GM23338 (cell line): ENCODE measurements around the gene KCNT1. TPM values are rescaled to one million over a fixed set of nuclear protein-coding genes. Genes with fewer than 3 reads are reported as not detected.

Experiments
- ATAC-seq: fragments of 200-7000 bp; cut with Tn5 transposase; 3 replicates; pipeline ENCODE4 v1.9.1; 2020
- DNase-seq: peaks from one replicate; pipeline ENCODE4 v3.0.0-alpha.2; 2015; ENCODE audit warnings: low spot score
- H2AFZ ChIP-seq: fragments of 200-600 bp; sonication (generic); 2 replicates; pipeline ENCODE4 v1.8.0; 2016; ENCODE audit warnings: antibody characterized with exemption, mild to moderate bottlenecking, moderate library complexity
- H3F3A ChIP-seq: fragments of 200-600 bp; sonication (generic); replicated peaks from 2 replicates; pipeline ENCODE4 v1.8.0; 2017; ENCODE audit warnings: antibody characterized with exemption, mixed run types, low read depth
- H3K27ac ChIP-seq: fragments of 200-600 bp; sonication (generic); 2 replicates; pipeline ENCODE4 v1.6.1; 2016; ENCODE audit warnings: low read depth
- H3K27me3 ChIP-seq: fragments of 200-600 bp; sonication (generic); 2 replicates; pipeline ENCODE4 v1.8.0; 2016; ENCODE audit warnings: mild to moderate bottlenecking, mixed run types, moderate library complexity; ENCODE audit not compliant: insufficient read depth
- H3K36me3 ChIP-seq: fragments of 200-600 bp; sonication (generic); 2 replicates; pipeline ENCODE4 v1.8.0; 2016; ENCODE audit warnings: mild to moderate bottlenecking; ENCODE audit not compliant: insufficient read depth
- H3K4me1 ChIP-seq: fragments of 200-600 bp; sonication (generic); 2 replicates; pipeline ENCODE4 v1.8.0; 2016; ENCODE audit warnings: mild to moderate bottlenecking, moderate library complexity; ENCODE audit not compliant: insufficient read depth
- H3K4me2 ChIP-seq: fragments of 200-600 bp; sonication (generic); 2 replicates; pipeline ENCODE4 v1.7.1; 2017; ENCODE audit warnings: mixed run types
- H3K4me3 ChIP-seq: fragments of 200-600 bp; sonication (generic); 2 replicates; pipeline ENCODE4 v1.6.1; 2016; ENCODE audit warnings: mixed run types
- H3K79me2 ChIP-seq: fragments of 200-600 bp; sonication (generic); replicated peaks from 2 replicates; pipeline ENCODE4 v1.8.0; 2017; ENCODE audit warnings: mild to moderate bottlenecking; ENCODE audit not compliant: insufficient read depth
- H3K9me2 ChIP-seq: fragments of 200-600 bp; sonication (generic); 2 replicates; pipeline ENCODE4 v1.8.0; 2017; ENCODE audit not compliant: insufficient read depth
- H4K20me1 ChIP-seq: fragments of 200-600 bp; sonication (generic); replicated peaks from 2 replicates; pipeline ENCODE4 v1.8.0; 2017; ENCODE audit warnings: mild to moderate bottlenecking; ENCODE audit not compliant: insufficient read depth
- H3K27ac Mint-ChIP-seq: 2 replicates; pipeline ENCODE4 v1.8.0; 2020; ENCODE audit warnings: inconsistent platforms, mild to moderate bottlenecking, moderate library complexity, mixed read lengths
- H3K27me3 Mint-ChIP-seq: 3 replicates; pipeline ENCODE4 v1.8.0; 2022; ENCODE audit warnings: low read depth, mild to moderate bottlenecking, moderate library complexity, mixed read lengths, inconsistent platforms; ENCODE audit not compliant: insufficient read depth, poor library complexity
- H3K36me3 Mint-ChIP-seq: 3 replicates; pipeline ENCODE4 v1.8.0; 2021; ENCODE audit warnings: low read depth, mild to moderate bottlenecking, inconsistent platforms, moderate library complexity, mixed read lengths
- H3K4me1 Mint-ChIP-seq: 3 replicates; pipeline ENCODE4 v1.8.0; 2020; ENCODE audit warnings: mild to moderate bottlenecking, inconsistent platforms, mixed read lengths
- H3K4me3 Mint-ChIP-seq: 3 replicates; pipeline ENCODE4 v1.8.0; 2021; ENCODE audit warnings: moderate library complexity, mild to moderate bottlenecking, inconsistent platforms, mixed read lengths
- H3K9me3 Mint-ChIP-seq: 3 replicates; pipeline ENCODE4 v1.8.0; 2020; ENCODE audit warnings: moderate library complexity, mild to moderate bottlenecking, inconsistent platforms, mixed read lengths
- CREB1 ChIP-seq: fragments of 250-450 bp; sonication (Bioruptor Pico); IDR thresholded peaks from 2 replicates; pipeline ENCODE4 v1.5.0; 2020; ENCODE audit warnings: low read depth, mild to moderate bottlenecking, moderate library complexity
- ZNF331 ChIP-seq: fragments of 250-450 bp; sonication (Bioruptor Pico); IDR thresholded peaks from 2 replicates; pipeline ENCODE4 v1.5.0; 2020; ENCODE audit warnings: low read depth, mild to moderate bottlenecking, moderate library complexity
- ZNF462 ChIP-seq: fragments of 250-450 bp; sonication (Bioruptor Pico); IDR thresholded peaks from 2 replicates; pipeline ENCODE4 v1.5.0; 2020; ENCODE audit warnings: mild to moderate bottlenecking, moderate library complexity
- polyA plus RNA-seq: library from polyadenylated mRNA; unstranded; fragments of >200 nt; fragmentation: Nextera tagmentation; extraction: Ambion mirVana; gene quantifications from 2 replicates; pipeline ENCODE4 v1.2.1, GENCODE V29; 2016
- total RNA-seq: library from RNA; depleted of rRNA; stranded (reverse); fragments of >200 nt; shearing (Covaris generic); gene quantifications from 2 replicates; pipeline ENCODE4 v1.2.3, GENCODE V29; 2014

The KCNT1 gene
- total and polyA plus RNA-seq, 2 experiments from 2014 or later, result 0.05 to 0.28 TPM

GRCh38 chr9:135664266-135664665 is 37.7 kb upstream of the KCNT1 start (continued):
- no peak for TF ChIP-seq ZNF462

DNA sequence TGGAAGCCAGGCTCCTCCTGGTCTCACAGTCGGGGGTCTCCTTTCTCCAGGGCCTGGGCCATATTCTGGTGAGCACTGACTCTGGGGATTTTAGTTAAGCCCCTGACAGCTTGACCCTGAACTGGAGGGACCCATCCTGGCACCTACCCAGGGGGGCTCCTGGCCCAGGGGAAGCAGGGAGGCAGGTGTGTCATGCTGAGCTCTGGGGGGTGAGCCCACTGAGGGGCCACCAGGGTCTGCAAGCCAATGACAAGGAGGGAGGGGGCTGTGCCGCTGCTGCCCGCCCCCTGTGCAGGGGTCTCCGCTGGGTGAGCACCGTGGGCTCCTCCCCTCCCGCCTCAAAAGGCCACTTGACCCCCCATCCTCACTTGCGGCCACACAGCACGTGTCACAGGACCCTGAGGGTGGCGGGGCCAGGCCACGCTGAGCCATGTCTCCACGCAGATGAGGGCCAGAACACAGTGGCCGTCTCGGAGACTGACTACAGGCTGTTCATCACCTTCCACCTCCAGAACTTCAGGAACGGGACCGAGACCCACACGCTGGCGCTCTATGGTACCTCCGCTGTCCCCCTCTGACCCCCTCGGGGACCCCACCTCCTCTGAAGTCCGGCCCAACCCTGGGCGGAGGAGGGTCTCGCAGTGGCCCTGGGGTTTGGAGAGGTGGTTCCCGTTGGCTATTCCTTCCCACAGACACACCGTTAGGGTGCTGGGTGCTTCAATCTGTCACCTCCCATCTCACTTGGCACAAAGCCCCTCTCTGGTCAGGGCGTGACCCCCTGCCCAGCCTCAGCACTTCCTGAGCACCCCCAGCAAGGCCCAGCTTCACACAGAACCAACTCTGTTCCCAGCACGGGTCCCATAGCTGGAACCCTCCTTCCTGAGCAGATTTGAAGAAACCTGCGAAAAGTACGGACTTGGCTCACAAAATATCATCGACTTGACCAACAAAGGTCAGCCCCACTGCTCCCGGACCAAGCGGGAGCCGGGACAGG is 36.9 kb upstream of the KCNT1 start:
- TF ChIP-seq ZNF331 (CRISPR knock-in tag), result no peak
- no peak for TF ChIP-seq CREB1 (CRISPR knock-in tag)
- DNase-seq (no peak), ATAC-seq (no peak)
- no peak overlapping the region for H3K4me3 Mint-ChIP-seq
- no peaks in the 10 kb centered on the region for H3F3A ChIP-seq
- no peaks in the 10 kb centered on the region for H3K27me3 ChIP-seq
- H3K36me3 Mint-ChIP-seq, result peaks cover 8% of the 10 kb centered on the region
- peaks cover 2% of the 10 kb centered on the region for H3K27me3 Mint-ChIP-seq
- no peaks in the 10 kb centered on the region; the same call in 1 of the 2 replicates for H3K9me2 ChIP-seq
- no peak overlapping the region for H3K4me3 ChIP-seq
- H2AFZ ChIP-seq, result no peak overlapping the region
- H3K27ac Mint-ChIP-seq, result no peak overlapping the region
- no peaks in the 10 kb centered on the region for H4K20me1 ChIP-seq
- H3K79me2 ChIP-seq, result no peaks in the 10 kb centered on the region
- peaks cover 6% of the 10 kb centered on the region for H3K4me1 Mint-ChIP-seq
- H3K36me3 ChIP-seq, result no peaks in the 10 kb centered on the region
- no peaks in the 10 kb centered on the region; the same call in 1 of the 2 replicates for H3K4me1 ChIP-seq
- no peak overlapping the region for H3K27ac ChIP-seq
- peaks cover 17% of the 10 kb centered on the region for H3K9me3 Mint-ChIP-seq
- H3K4me2 ChIP-seq, result no peak overlapping the region
